ENCODE data around the gene ASIC2.

ASIC2 gene

DNA sequence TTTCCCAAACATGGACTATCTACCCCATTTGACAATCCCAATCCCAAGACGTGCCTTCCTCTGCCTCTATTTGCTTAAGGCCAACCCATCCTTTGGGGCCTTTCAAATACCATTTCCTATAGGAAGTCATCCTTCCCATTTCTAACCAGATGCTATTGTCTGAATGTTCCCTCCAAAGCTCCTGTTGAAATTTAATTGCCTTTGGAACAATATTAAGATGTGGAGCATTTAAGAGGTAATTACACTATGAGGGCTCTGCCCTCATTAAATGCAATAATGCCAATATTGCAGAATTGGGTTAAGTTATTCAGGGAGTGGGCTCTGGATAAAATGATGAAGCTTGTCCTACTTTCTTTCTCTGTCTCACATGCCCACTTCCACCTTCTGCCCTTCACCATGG is 125.4 kb downstream of the ASIC2 start:
- in situ Hi-C loops (cut with HindIII; ENCODE audit: low sequenced_read_pairs), result no loop called here

DNA sequence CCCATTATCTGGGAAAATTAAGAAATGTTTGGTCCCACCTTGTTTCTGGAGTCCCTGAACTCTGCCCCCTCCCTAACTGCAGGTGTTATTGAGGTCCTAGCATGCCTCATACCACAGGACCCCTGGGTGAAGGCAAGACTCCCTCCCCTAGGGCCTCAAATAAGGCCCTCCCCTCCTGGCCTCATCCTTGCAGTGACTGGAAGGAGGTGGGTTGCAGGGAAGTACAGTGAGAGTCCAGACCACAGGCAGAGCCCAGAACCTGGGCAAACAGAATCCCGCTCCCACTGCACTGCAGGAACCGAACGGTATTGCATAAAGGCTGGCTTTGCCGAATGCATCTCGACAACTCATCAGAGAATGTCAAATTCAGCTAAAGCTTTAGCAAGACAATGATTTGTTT is 126.6 kb downstream of the ASIC2 start:
- in situ Hi-C loops (cut with HindIII; ENCODE audit: low sequenced_read_pairs), result no loop called here

- in situ Hi-C loops (cut with HindIII; ENCODE audit: low sequenced_read_pairs), result no loop called here
Measured at GRCh38 chr17:33164169-33164881, 128.8 kb downstream of the ASIC2 start.

- in situ Hi-C loops (cut with HindIII; ENCODE audit: low sequenced_read_pairs), result no loop called here
Measured at GRCh38 chr17:33163533-33164168, 129.4 kb downstream of the ASIC2 start.

- in situ Hi-C loops (cut with HindIII; ENCODE audit: low sequenced_read_pairs), result no loop called here
Measured at GRCh38 chr17:33154869-33155455, 138.1 kb downstream of the ASIC2 start.

DNA sequence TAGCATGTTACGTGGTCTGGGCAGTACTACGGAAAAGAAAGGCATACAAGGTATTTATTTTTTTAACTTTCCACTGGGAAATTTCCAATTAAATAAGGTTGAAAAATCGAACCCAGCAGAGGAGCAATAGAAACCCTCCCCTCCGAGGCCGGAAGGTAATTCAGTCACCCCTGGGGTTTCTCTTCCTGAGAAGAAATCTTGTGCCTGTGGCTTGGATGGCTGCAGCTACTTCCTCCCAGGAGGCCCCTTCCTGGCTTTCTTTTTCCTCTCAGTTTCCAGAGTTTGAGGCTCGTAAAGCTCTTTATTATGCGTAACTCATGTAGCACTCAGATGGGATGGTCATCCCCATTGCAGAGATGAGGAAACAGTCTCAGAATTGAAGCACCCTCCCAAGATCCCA is 140.3 kb downstream of the ASIC2 start:
- in situ Hi-C loops (cut with HindIII; ENCODE audit: low sequenced_read_pairs), result no loop called here

DNA sequence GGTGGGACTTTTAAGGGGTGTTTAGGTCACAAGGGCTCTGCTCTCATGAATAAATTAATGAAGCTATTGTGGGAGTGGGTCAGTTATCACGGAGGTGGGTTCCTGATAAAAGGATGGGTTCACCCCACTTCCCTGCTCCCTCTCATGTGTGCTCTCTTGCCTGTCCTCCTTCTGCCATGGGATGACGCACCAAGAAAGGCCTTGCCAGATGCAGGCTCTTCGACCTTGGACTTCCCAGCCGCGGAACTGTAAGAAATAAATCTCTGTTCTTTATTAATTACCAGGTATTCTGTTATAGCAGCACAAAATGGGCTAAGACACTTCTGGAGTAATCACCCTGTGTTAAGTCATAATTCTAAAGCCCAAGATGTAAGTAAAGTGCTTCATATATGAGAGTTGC is 141.5 kb downstream of the ASIC2 start:
- in situ Hi-C loops (cut with HindIII; ENCODE audit: low sequenced_read_pairs), result no loop called here

- in situ Hi-C loops (cut with HindIII; ENCODE audit: low sequenced_read_pairs), result no loop called here
Measured at GRCh38 chr17:33145941-33146340, 147.2 kb downstream of the ASIC2 start.

DNA sequence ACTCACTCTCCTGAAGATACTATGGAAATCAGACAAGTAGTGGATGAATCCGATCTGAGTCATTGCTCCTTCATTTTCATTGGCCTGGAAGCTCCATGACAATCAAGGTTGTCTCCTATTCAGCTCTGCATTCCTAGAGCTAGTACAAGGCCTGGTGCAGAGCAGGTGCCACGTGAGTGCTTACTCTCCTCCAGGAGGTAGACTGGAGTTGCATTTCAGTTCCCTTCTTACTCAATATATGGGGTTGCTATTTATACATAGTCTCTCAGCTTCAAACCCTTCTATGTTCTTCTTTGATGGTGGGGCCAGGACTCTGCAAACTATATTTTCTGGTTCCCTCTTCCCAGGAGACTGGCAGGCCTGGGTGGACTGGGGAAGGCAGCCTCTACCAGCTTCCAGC is 148.3 kb downstream of the ASIC2 start:
- in situ Hi-C loops (cut with HindIII; ENCODE audit: low sequenced_read_pairs), result no loop called here

- in situ Hi-C loops (cut with HindIII; ENCODE audit: low sequenced_read_pairs), result no loop called here
Measured at GRCh38 chr17:33142705-33143299, 150.3 kb downstream of the ASIC2 start.

GRCh38 chr17:33140413-33141099 is 152.5 kb downstream of the ASIC2 start:
- in situ Hi-C loops (cut with HindIII; ENCODE audit: low sequenced_read_pairs), result no loop called here

- in situ Hi-C loops (cut with HindIII; ENCODE audit: low sequenced_read_pairs), result no loop called here
Measured at GRCh38 chr17:33138627-33139026, 154.5 kb downstream of the ASIC2 start.

DNA sequence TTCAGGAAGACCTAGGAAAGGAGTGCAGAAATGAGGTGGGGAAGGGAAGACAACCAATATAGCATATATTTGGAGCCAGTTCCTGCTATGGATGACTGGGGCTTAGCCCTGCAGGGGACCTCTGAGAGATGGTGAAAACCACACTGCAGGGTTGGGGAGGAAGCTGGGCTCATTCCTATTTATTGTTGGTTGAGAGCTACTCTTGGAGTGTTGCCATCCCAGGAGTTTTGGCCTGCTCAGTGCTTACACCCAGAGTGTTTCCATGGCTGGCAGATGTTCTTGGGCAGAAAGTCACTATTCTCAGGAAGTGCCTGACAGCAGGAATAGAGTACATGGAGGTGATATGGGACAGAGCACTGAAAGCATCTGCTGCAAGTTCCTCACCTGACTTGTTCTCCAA is 155.7 kb downstream of the ASIC2 start:
- in situ Hi-C loops (cut with HindIII; ENCODE audit: low sequenced_read_pairs), result no loop called here

DNA sequence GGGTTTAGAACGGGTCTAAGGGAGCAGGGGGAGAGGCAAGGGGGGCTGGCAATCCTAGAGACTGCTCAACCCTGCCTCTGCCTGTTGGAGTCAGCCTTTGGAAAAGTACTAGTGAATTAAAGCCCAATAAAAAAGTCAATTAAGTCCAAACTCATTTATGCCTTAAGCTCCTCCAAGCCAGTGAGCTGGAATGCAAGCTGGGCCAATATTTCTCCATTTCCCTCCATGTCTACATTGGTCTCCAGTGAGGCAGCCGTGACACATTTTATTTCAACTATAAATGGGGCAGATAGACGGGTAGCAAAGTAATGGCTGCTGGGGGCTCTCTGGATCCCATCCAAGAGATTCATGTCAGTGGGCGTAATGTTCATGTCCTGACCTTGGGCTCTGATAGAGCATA is 157.4 kb downstream of the ASIC2 start:
- in situ Hi-C loops (cut with HindIII; ENCODE audit: low sequenced_read_pairs), result no loop called here

- in situ Hi-C loops (cut with HindIII; ENCODE audit: low sequenced_read_pairs), result no loop called here
Measured at GRCh38 chr17:33131620-33132019, 161.5 kb downstream of the ASIC2 start.

GRCh38 chr17:33127706-33128105 is 165.4 kb downstream of the ASIC2 start:
- in situ Hi-C loops (cut with HindIII; ENCODE audit: low sequenced_read_pairs), result no loop called here

GRCh38 chr17:33126086-33126485 is 167.0 kb downstream of the ASIC2 start:
- in situ Hi-C loops (cut with HindIII; ENCODE audit: low sequenced_read_pairs), result no loop called here

- in situ Hi-C loops (cut with HindIII; ENCODE audit: low sequenced_read_pairs), result no loop called here
Measured at GRCh38 chr17:33125552-33125950, 167.5 kb downstream of the ASIC2 start.

DNA sequence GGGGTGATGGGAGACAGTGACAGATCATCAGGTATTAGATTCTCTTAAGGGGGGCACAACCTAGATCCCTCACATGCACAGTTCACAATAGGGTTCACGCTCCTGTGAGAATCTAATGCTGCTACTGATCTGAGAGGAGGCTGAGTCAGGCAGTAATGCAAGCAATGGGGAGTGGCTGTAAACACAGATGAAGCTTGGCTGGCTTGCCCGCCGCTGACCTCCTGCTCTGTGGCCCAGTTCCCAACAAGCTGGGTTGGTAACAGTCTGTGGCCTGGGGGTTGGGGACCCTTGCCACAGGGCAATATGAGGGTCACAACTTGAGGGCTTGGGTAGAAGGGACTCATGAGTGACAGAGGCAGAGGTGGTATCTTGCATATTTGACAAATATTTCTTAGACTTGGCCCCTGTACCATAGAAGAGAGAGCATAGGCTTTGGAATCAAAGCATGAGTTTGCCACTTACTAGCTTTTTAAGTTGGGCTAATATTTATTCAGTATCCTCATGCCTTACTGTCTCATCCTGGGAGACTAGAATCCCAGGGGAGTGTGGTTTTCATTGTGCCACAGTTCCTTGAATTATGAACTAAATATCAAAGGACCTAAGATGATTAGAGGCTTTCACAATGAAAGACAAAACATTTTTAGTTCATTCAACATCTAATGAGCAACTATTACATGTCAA is 168.1 kb downstream of the ASIC2 start:
- in situ Hi-C loops (cut with HindIII; ENCODE audit: low sequenced_read_pairs), result no loop called here

GRCh38 chr17:33124185-33124584 is 168.9 kb downstream of the ASIC2 start:
- in situ Hi-C loops (cut with HindIII; ENCODE audit: low sequenced_read_pairs), result no loop called here

DNA sequence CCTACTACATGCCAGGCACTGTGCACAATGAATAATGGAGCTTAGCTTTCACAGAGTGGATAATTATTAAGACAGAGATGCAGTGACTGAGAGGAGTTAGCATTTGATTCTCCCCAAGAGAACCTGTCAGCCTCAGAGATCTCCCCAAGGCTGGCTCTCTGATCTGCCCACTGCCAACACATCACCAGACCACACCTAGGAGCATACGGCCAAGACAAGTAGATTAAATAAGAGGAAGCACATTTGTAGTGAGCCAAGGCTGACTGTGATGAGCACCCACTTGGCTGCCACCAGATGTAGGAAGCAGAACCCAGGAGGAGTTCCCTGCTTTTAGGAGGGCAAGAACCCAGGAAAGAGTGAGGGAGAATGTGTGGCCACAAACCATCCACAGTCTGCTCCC is 171.3 kb downstream of the ASIC2 start:
- in situ Hi-C loops (cut with HindIII; ENCODE audit: low sequenced_read_pairs), result no loop called here

Data from DLD1 (cell line).